Thyroid gland (tissue), 4 donors: ENCODE data around the gene ZNF804A. TPM values are rescaled to one million over a fixed set of nuclear protein-coding genes. Genes with fewer than 3 reads are reported as not detected.

ENCODE experiments used
- DNase-seq, 2 donors: peaks; one replicate each; pipeline ENCODE4 v3.0.0-alpha.2; 2019
- H3K27ac ChIP-seq, 3 donors: fragments of 200-600 bp; sonication (generic); 1 replicate in 2 of 3; 2 replicates in 1 of 3; pipeline ENCODE4 v1.5.1; 2016 to 2019; ENCODE audit warnings: mild to moderate bottlenecking in 1 of 3, moderate library complexity in 1 of 3
- H3K27me3 ChIP-seq: fragments of 200-600 bp; sonication (generic); one replicate; pipeline ENCODE4 v1.5.1; 2019
- H3K36me3 ChIP-seq, 2 donors: fragments of 200-600 bp; sonication (generic); one replicate each; pipeline ENCODE4 v1.5.1; 2016 to 2019
- H3K4me1 ChIP-seq, 2 donors: fragments of 200-600 bp; sonication (generic); one replicate each; pipeline ENCODE4 v1.5.1; 2017 to 2019
- H3K4me3 ChIP-seq, 3 donors: fragments of 200-600 bp; sonication (generic); replicated peaks in 1 of 3; 1 replicate in 2 of 3; 2 replicates in 1 of 3; pipeline ENCODE4 v1.5.1; 2016; ENCODE audit warnings: mild to moderate bottlenecking in 1 of 3
- H3K9me3 ChIP-seq: fragments of 200-600 bp; sonication (generic); one replicate; pipeline ENCODE4 v1.5.1; 2017
- POLR2A ChIP-seq, 2 donors: fragments of 450-650 bp; IDR thresholded peaks; one replicate each; pipeline ENCODE4 v1.6.1; 2017; ENCODE audit warnings: antibody characterized with exemption in 2 of 2, mild to moderate bottlenecking in 2 of 2, moderate library complexity in 1 of 2
- WGBS, 2 donors: methylation state at CpG; one replicate each; pipeline ENCODE4 v1.1.5; 2017; 5-methylcytosine and 5-hydroxymethylcytosine counted together
- intact Hi-C: fragments of 100-400 bp; cut with DNase I; formaldehyde crosslinking; loops from one replicate; pipeline ENCODE4 v1.15.1; 2023
- total RNA-seq, 4 donors: library from RNA; depleted of rRNA; stranded (reverse); fragments of >200 nt; gene quantifications; one replicate each; pipeline ENCODE4 v1.2.3, GENCODE V29; 2016
- TF ChIP-seq, protein P1 (sequence below), 6 experiments: fragments of 200-600 bp in 3 of 6; fragments of 450-650 bp in 3 of 6; sonication (generic) in 3 of 6; IDR thresholded peaks; one replicate each; pipeline ENCODE4 v1.5.1; 2016 to 2019; ENCODE audit warnings: antibody characterized with exemption in 6 of 6, mild to moderate bottlenecking in 2 of 6, inconsistent platforms in 1 of 6, moderate library complexity in 1 of 6

The ZNF804A gene
- total RNA-seq, 4 donors from 2014 or later: 0.49 to 1.2 TPM; not detected in 2

DNA sequence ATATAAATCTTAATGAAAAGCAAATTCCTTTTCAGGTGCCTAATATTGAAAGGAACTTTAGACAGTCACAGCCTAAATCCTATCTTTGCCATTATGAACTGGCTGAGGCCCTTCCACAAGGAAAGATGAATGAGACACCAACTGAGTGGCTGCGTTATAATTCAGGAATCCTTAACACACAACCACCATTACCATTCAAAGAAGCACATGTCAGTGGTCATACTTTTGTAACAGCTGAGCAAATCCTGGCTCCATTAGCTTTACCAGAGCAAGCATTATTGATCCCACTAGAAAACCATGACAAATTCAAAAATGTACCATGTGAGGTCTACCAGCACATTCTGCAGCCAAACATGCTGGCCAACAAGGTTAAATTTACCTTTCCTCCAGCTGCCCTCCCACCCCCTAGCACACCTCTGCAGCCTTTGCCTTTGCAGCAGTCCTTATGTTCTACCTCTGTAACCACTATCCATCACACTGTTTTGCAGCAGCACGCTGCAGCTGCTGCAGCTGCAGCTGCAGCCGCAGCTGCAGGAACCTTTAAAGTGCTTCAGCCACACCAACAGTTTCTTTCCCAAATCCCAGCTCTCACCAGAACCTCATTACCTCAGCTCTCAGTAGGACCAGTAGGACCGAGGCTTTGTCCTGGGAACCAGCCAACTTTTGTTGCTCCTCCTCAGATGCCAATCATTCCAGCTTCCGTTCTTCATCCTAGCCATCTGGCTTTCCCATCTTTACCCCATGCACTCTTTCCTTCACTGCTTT, 340.1 kb downstream of the ZNF804A start:
- no peaks in the 10 kb centered on the region for H3K4me1 ChIP-seq
- H3K4me3 ChIP-seq: no peak overlapping the region
- 79 to 83% methylated on average over 5 of the region's 5 CpGs for whole genome bisulfite sequencing, 2 donors
- no peak overlapping the region for H3K27ac ChIP-seq
- intact Hi-C loops: no loop called here
- no peaks in the 10 kb centered on the region for H3K9me3 ChIP-seq
- H3K27me3 ChIP-seq: no peaks in the 10 kb centered on the region
- TF ChIP-seq, protein P1, sequence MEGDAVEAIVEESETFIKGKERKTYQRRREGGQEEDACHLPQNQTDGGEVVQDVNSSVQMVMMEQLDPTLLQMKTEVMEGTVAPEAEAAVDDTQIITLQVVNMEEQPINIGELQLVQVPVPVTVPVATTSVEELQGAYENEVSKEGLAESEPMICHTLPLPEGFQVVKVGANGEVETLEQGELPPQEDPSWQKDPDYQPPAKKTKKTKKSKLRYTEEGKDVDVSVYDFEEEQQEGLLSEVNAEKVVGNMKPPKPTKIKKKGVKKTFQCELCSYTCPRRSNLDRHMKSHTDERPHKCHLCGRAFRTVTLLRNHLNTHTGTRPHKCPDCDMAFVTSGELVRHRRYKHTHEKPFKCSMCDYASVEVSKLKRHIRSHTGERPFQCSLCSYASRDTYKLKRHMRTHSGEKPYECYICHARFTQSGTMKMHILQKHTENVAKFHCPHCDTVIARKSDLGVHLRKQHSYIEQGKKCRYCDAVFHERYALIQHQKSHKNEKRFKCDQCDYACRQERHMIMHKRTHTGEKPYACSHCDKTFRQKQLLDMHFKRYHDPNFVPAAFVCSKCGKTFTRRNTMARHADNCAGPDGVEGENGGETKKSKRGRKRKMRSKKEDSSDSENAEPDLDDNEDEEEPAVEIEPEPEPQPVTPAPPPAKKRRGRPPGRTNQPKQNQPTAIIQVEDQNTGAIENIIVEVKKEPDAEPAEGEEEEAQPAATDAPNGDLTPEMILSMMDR (IDR thresholded peaks at IDR 0.05): no peak
- TF ChIP-seq POLR2A (IDR thresholded peaks at IDR 0.05): no peak
- no peak for DNase-seq
- H3K36me3 ChIP-seq: no peaks in the 10 kb centered on the region

DNA sequence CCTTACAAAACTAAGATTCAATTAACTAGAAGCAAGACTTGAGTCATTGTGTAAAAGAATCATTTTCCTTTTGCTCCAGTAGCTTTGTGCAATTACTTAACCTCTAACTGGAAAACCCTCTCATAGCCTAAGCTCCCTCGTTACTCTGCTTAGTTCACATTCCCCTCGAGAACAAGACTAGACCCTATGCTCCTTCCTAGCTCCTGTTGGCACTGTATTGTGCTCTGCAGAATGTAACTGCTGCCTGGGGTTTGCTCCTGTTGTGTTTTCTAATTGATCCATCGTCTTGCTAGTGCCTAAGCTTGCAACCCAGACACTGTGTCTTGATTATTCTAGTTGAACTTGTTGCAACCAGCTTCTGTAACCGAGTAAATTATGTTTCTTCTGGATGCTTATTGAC, 347.0 kb downstream of the ZNF804A start:
- H3K4me1 ChIP-seq: no peaks in the 10 kb centered on the region
- WGBS, 2 donors: 58% methylated on average over 4 of the region's 4 CpGs
- H3K27ac ChIP-seq: no peak overlapping the region
- H3K36me3 ChIP-seq: no peaks in the 10 kb centered on the region
- no peak overlapping the region for H3K4me3 ChIP-seq
- H3K9me3 ChIP-seq: no peaks in the 10 kb centered on the region
- no peak for DNase-seq
- TF ChIP-seq, protein P1 (IDR thresholded peaks at IDR 0.05): no peak
- TF ChIP-seq POLR2A (IDR thresholded peaks at IDR 0.05): no peak
- intact Hi-C loops: no loop called here
- H3K27me3 ChIP-seq: no peaks in the 10 kb centered on the region

DNA sequence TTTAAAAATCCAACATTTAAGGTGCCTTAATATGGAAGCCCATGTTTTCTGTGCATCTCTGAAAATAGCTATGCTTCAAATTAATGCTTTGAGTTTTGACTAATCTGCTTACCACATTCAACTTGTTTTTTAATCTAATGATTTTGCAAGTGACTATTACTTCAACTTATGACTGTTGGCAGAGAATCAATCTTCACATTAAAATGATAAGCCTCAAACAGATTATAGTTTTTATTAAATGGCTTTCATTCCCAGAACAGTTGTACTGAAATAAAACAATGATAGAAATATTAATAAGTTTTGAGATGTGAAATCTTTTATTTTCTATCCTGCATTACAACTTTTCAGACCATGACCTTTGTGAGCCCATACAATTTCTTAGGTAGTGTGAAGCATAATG, 347.5 kb downstream of the ZNF804A start:
- Histone ChIP-seq H3K4me3 (no peak overlapping the region), H3K4me1 (no peaks in the 10 kb centered on the region), H3K36me3 (no peaks in the 10 kb centered on the region), H3K9me3 (no peaks in the 10 kb centered on the region), H3K27ac (no peak overlapping the region), H3K27me3 (no peaks in the 10 kb centered on the region)
- intact Hi-C loops: no loop called here
- no peak for DNase-seq
- no peak for TF ChIP-seq POLR2A (IDR thresholded peaks at IDR 0.05)
- TF ChIP-seq, protein P1 (IDR thresholded peaks at IDR 0.05): no peak

DNA sequence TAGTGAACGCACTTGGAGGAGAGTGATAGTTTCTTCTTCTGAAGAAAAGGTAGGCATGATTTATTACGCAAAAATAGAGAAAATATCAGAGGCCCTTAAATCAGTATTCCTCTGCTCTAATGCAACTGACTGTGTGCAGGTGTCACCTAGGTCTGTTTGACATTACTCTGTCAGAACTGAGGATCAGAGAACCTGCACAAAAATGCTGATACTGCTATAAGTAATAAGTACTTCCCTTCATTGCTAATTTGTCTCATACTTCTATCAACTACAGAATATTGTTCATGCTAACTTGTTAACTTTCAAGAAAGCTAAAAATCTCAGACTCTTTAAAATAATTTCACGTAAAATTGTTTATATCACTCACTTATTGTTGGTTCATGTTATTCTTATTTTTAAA, 358.5 kb downstream of the ZNF804A start:
- DNase-seq: no peak
- 92 to 95% methylated on average over 3 of the region's 3 CpGs for WGBS, 2 donors
- Histone ChIP-seq H3K4me3 (no peak overlapping the region), H3K4me1 (no peaks in the 10 kb centered on the region), H3K27me3 (no peaks in the 10 kb centered on the region), H3K9me3 (no peaks in the 10 kb centered on the region), H3K27ac (no peak overlapping the region), H3K36me3 (no peaks in the 10 kb centered on the region)
- intact Hi-C loops: no loop called here
- no peak for TF ChIP-seq POLR2A (IDR thresholded peaks at IDR 0.05)
- TF ChIP-seq, protein P1 (IDR thresholded peaks at IDR 0.05): no peak

DNA sequence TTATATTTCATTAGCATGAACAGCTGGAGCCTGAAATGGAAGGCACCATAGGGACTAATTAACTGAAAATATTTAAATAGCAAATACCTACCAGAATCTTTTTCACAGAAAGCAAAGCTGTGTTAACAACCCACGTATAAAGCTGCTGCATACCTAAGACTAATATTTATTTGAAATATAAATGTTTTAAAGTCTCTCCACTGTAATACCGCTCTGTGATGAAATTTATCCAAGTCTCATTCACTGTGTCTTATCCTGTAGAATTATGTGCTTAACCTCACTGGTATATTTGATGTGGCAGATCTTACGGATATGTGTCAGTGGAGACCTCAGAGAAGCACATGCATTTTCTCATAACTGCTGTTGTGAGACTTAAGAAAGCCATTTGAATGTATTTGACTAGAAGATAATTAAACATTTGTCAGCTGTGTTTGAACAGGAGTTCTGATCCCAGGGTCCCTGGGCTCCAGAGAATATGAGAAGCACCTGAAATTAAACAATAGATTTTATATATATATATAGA, 373.3 kb downstream of the ZNF804A start:
- Histone ChIP-seq H3K9me3 (no peaks in the 10 kb centered on the region), H3K36me3 (no peaks in the 10 kb centered on the region), H3K4me1 (no peaks in the 10 kb centered on the region), H3K4me3 (no peak overlapping the region), H3K27me3 (no peaks in the 10 kb centered on the region), H3K27ac (no peak overlapping the region)
- no peak for DNase-seq
- WGBS, 2 donors: 75 to 79% methylated on average over 3 of the region's 3 CpGs
- TF ChIP-seq, protein P1 (IDR thresholded peaks at IDR 0.05): no peak
- no peak for TF ChIP-seq POLR2A (IDR thresholded peaks at IDR 0.05)
- intact Hi-C loops: no loop called here
